Activated naive CD8-positive, alpha-beta T cell treated with anti-CD3 and anti-CD28 coated beads, Interleukin-2, amount 50 U/mL, for 24 hours (primary cell): ENCODE data around the gene ACSS1.
A peak's percentile ranks its signal among the peaks of the same experiment; 100 is the strongest.

Source experiments
- ATAC-seq: fragments of 150-1000 bp; cut with Tn5 transposase; one replicate; pipeline ENCODE4 v1.10.0; 2021
- DNase-seq: peaks from one replicate; pipeline ENCODE4 v3.0.0; 2021
- H3K27ac Mint-ChIP-seq: one replicate; pipeline ENCODE4 v1.8.0; 2021; ENCODE audit warnings: mild to moderate bottlenecking, mixed read lengths
- H3K27me3 Mint-ChIP-seq: one replicate; pipeline ENCODE4 v1.8.0; 2021; ENCODE audit warnings: mixed read lengths
- H3K36me3 Mint-ChIP-seq: one replicate; pipeline ENCODE4 v1.8.0; 2021; ENCODE audit warnings: low read depth, mixed read lengths
- H3K4me1 Mint-ChIP-seq: one replicate; pipeline ENCODE4 v1.8.0; 2021; ENCODE audit warnings: mixed read lengths
- H3K4me3 Mint-ChIP-seq: one replicate; pipeline ENCODE4 v1.8.0; 2021; ENCODE audit warnings: mild to moderate bottlenecking, moderate library complexity, mixed read lengths
- H3K9me3 Mint-ChIP-seq: one replicate; pipeline ENCODE4 v1.8.0; 2021; ENCODE audit warnings: mixed read lengths

The ACSS1 gene

GRCh38 chr20:25067102-25067987, 9.4 kb upstream of the ACSS1 start:
- DNase-seq (no peak), ATAC-seq (no peak)
- H3K4me3 Mint-ChIP-seq: no peak overlapping the region
- peaks cover 4% of the 10 kb centered on the region for H3K4me1 Mint-ChIP-seq
- H3K27ac Mint-ChIP-seq: no peak overlapping the region
- H3K9me3 Mint-ChIP-seq: no peaks in the 10 kb centered on the region
- H3K27me3 Mint-ChIP-seq: peaks cover 33% of the 10 kb centered on the region
- H3K36me3 Mint-ChIP-seq: no peaks in the 10 kb centered on the region

- ATAC-seq: no peak
- H3K4me3 Mint-ChIP-seq: no peak overlapping the region
- H3K9me3 Mint-ChIP-seq: no peaks in the 10 kb centered on the region
- no peak overlapping the region for H3K27ac Mint-ChIP-seq
- peaks cover 24% of the 10 kb centered on the region for H3K27me3 Mint-ChIP-seq
- H3K4me1 Mint-ChIP-seq: peaks cover 4% of the 10 kb centered on the region
- H3K36me3 Mint-ChIP-seq: no peaks in the 10 kb centered on the region
- no peak for DNase-seq
Measured at GRCh38 chr20:25066386-25066785, 8.4 kb upstream of the ACSS1 start.

- peak; percentile 55 for DNase-seq
- H3K4me1 Mint-ChIP-seq: peaks cover 4% of the 10 kb centered on the region
- H3K27me3 Mint-ChIP-seq: peaks cover 19% of the 10 kb centered on the region
- ATAC-seq: peak; percentile 59
- no peaks in the 10 kb centered on the region for H3K9me3 Mint-ChIP-seq
- H3K4me3 Mint-ChIP-seq: no peak overlapping the region
- no peak overlapping the region for H3K27ac Mint-ChIP-seq
- H3K36me3 Mint-ChIP-seq: no peaks in the 10 kb centered on the region
Measured at GRCh38 chr20:25065625-25066338, 7.8 kb upstream of the ACSS1 start.

- Mint-ChIP-seq H3K27ac (no peak overlapping the region), H3K36me3 (no peaks in the 10 kb centered on the region), H3K4me1 (peaks cover 4% of the 10 kb centered on the region), H3K27me3 (peaks cover 18% of the 10 kb centered on the region), H3K9me3 (no peaks in the 10 kb centered on the region), H3K4me3 (no peak overlapping the region)
- DNase-seq: no peak
- ATAC-seq: no peak
Measured at GRCh38 chr20:25065072-25065624, 7.2 kb upstream of the ACSS1 start.

GRCh38 chr20:25064561-25065071, 6.7 kb upstream of the ACSS1 start:
- Mint-ChIP-seq H3K9me3 (no peaks in the 10 kb centered on the region), H3K27me3 (peaks cover 13% of the 10 kb centered on the region), H3K27ac (no peak overlapping the region), H3K36me3 (no peaks in the 10 kb centered on the region), H3K4me1 (peaks cover 4% of the 10 kb centered on the region), H3K4me3 (no peak overlapping the region)
- DNase-seq (no peak), ATAC-seq (no peak)

- peaks cover 6% of the 10 kb centered on the region for H3K27me3 Mint-ChIP-seq
- no peak overlapping the region for H3K27ac Mint-ChIP-seq
- no peaks in the 10 kb centered on the region for H3K9me3 Mint-ChIP-seq
- ATAC-seq (no peak), DNase-seq (no peak)
- peaks cover 6% of the 10 kb centered on the region for H3K4me1 Mint-ChIP-seq
- no peaks in the 10 kb centered on the region for H3K36me3 Mint-ChIP-seq
- no peak overlapping the region for H3K4me3 Mint-ChIP-seq
Measured at GRCh38 chr20:25063981-25064380, 6.0 kb upstream of the ACSS1 start.

GRCh38 chr20:25063546-25063945, 5.6 kb upstream of the ACSS1 start:
- DNase-seq: no peak

GRCh38 chr20:25062841-25063240, 4.9 kb upstream of the ACSS1 start:
- DNase-seq (no peak), ATAC-seq (no peak)
- no peak overlapping the region for H3K4me3 Mint-ChIP-seq
- H3K27me3 Mint-ChIP-seq: peaks cover 5% of the 10 kb centered on the region
- H3K36me3 Mint-ChIP-seq: no peaks in the 10 kb centered on the region
- peaks cover 10% of the 10 kb centered on the region for H3K4me1 Mint-ChIP-seq
- H3K27ac Mint-ChIP-seq: no peak overlapping the region
- H3K9me3 Mint-ChIP-seq: no peaks in the 10 kb centered on the region

More at GRCh38 chr20:25063546-25063945, 5.6 kb upstream of the ACSS1 start:
- no peak for ATAC-seq
- H3K4me1 Mint-ChIP-seq: peaks cover 10% of the 10 kb centered on the region
- H3K36me3 Mint-ChIP-seq: no peaks in the 10 kb centered on the region
- no peak overlapping the region for H3K27ac Mint-ChIP-seq
- no peaks in the 10 kb centered on the region for H3K9me3 Mint-ChIP-seq
- H3K27me3 Mint-ChIP-seq: peaks cover 5% of the 10 kb centered on the region
- no peak overlapping the region for H3K4me3 Mint-ChIP-seq

GRCh38 chr20:25061821-25062530, 4.0 kb upstream of the ACSS1 start:
- Mint-ChIP-seq H3K4me3 (no peak overlapping the region), H3K4me1 (peaks cover 10% of the 10 kb centered on the region), H3K36me3 (no peaks in the 10 kb centered on the region), H3K27me3 (peaks cover 5% of the 10 kb centered on the region), H3K9me3 (no peaks in the 10 kb centered on the region), H3K27ac (no peak overlapping the region)
- ATAC-seq (no peak), DNase-seq (no peak)

- Mint-ChIP-seq H3K4me1 (peaks cover 17% of the 10 kb centered on the region), H3K9me3 (no peaks in the 10 kb centered on the region), H3K4me3 (no peak overlapping the region), H3K27ac (no peak overlapping the region), H3K27me3 (peaks cover 4% of the 10 kb centered on the region), H3K36me3 (no peaks in the 10 kb centered on the region)
- DNase-seq: no peak
- no peak for ATAC-seq
Measured at GRCh38 chr20:25061103-25061799, 3.3 kb upstream of the ACSS1 start.

GRCh38 chr20:25059866-25060465, 2.0 kb upstream of the ACSS1 start:
- H3K4me1 Mint-ChIP-seq: peaks cover 26% of the 10 kb centered on the region
- H3K9me3 Mint-ChIP-seq: no peaks in the 10 kb centered on the region
- no peak overlapping the region for H3K27ac Mint-ChIP-seq
- H3K36me3 Mint-ChIP-seq: no peaks in the 10 kb centered on the region
- ATAC-seq: no peak
- no peak overlapping the region for H3K4me3 Mint-ChIP-seq
- no peak for DNase-seq
- H3K27me3 Mint-ChIP-seq: no peaks in the 10 kb centered on the region

- ATAC-seq: no peak
- peaks cover 34% of the 10 kb centered on the region for H3K4me1 Mint-ChIP-seq
- H3K27me3 Mint-ChIP-seq: no peaks in the 10 kb centered on the region
- H3K4me3 Mint-ChIP-seq: peak overlapping the region; percentile 64
- H3K27ac Mint-ChIP-seq: peak overlapping the region; percentile 47
- DNase-seq: no peak
- H3K36me3 Mint-ChIP-seq: no peaks in the 10 kb centered on the region
- no peaks in the 10 kb centered on the region for H3K9me3 Mint-ChIP-seq
Measured at GRCh38 chr20:25058847-25059810, 1.2 kb upstream of the ACSS1 start.
